ENCODE data around the gene STAC.
"Not testable (repeated sequence)": the region's sequence is repeated elsewhere in the genome, so short reads cannot be mapped to it uniquely, and the experiment has no call there.

STAC gene

GRCh38 chr3:36482256-36482655 lies 102.0 kb downstream of the STAC start:
- DNase-seq, result no peak

GRCh38 chr3:36482880-36483279 lies 102.6 kb downstream of the STAC start:
- no peak for DNase-seq

GRCh38 chr3:36483709-36484108 lies 103.4 kb downstream of the STAC start:
- no peak for DNase-seq

GRCh38 chr3:36484386-36484785 lies 104.1 kb downstream of the STAC start:
- no peak for DNase-seq

- no peak for DNase-seq
Measured at GRCh38 chr3:36486009-36486795, 105.9 kb downstream of the STAC start.

- DNase-seq, result no peak
Measured at GRCh38 chr3:36487616-36488015, 107.3 kb downstream of the STAC start.

- no peak for DNase-seq
Measured at GRCh38 chr3:36488077-36488789, 107.9 kb downstream of the STAC start.

- DNase-seq, result no peak
Measured at GRCh38 chr3:36489101-36489500, 108.8 kb downstream of the STAC start.

- DNase-seq, result no peak
Measured at GRCh38 chr3:36489679-36490425, 109.5 kb downstream of the STAC start.

- no peak for DNase-seq
Measured at GRCh38 chr3:36493051-36493450, 112.7 kb downstream of the STAC start.

- peak; percentile 79 for DNase-seq
Measured at GRCh38 chr3:36494461-36495109, 114.3 kb downstream of the STAC start.

GRCh38 chr3:36496684-36497633 lies 116.7 kb downstream of the STAC start:
- DNase-seq, result peak; percentile 90

- not testable (repeated sequence) for DNase-seq
Measured at GRCh38 chr3:36500053-36500452, 119.7 kb downstream of the STAC start.

GRCh38 chr3:36501616-36502015 lies 121.3 kb downstream of the STAC start:
- no peak for DNase-seq

GRCh38 chr3:36505393-36505792 lies 125.1 kb downstream of the STAC start:
- DNase-seq, result no peak

GRCh38 chr3:36511791-36512486 lies 131.6 kb downstream of the STAC start:
- peak; percentile 57 for DNase-seq

GRCh38 chr3:36512555-36512954 lies 132.3 kb downstream of the STAC start:
- peak; percentile 95 for DNase-seq

GRCh38 chr3:36514171-36514570 lies 133.9 kb downstream of the STAC start:
- peak; percentile 67 for DNase-seq

- no peak for DNase-seq
Measured at GRCh38 chr3:36519682-36520081, 139.4 kb downstream of the STAC start.

- no peak for DNase-seq
Measured at GRCh38 chr3:36520241-36521006, 140.1 kb downstream of the STAC start.

- DNase-seq, result no peak
Measured at GRCh38 chr3:36521007-36521379, 140.7 kb downstream of the STAC start.
